Retina (tissue), 1 donor: ENCODE data around the gene ZNF419.
A peak's percentile ranks its signal among the peaks of the same experiment; 100 is the strongest.
"Not testable (repeated sequence)": the region's sequence is repeated elsewhere in the genome, so short reads cannot be mapped to it uniquely, and the experiment has no call there.

Experiments used
- DNase-seq: peaks from one replicate; pipeline ENCODE4 v3.0.0-alpha.2; 2016

The ZNF419 gene

GRCh38 chr19:57487477-57488298 is at the start of gene ZNF419:
Gene ZNF419 (plus strand): TSS chr19:57487750. CDS start chr19:57487951, 201 bp downstream.
- DNase-seq, result peak; percentile 93

GRCh38 chr19:57437931-57438330 is 49.6 kb upstream of the ZNF419 start:
- DNase-seq, result no peak

- DNase-seq, result no peak
Observed at GRCh38 chr19:57438925-57439324, 48.6 kb upstream of the ZNF419 start.

GRCh38 chr19:57441979-57442752 is 45.4 kb upstream of the ZNF419 start:
- no peak for DNase-seq

GRCh38 chr19:57443121-57443696 is 44.3 kb upstream of the ZNF419 start:
- no peak for DNase-seq

- DNase-seq, result no peak
Observed at GRCh38 chr19:57452307-57452706, 35.2 kb upstream of the ZNF419 start.

GRCh38 chr19:57465680-57466381 is 21.7 kb upstream of the ZNF419 start:
- DNase-seq, result no peak

DNA sequence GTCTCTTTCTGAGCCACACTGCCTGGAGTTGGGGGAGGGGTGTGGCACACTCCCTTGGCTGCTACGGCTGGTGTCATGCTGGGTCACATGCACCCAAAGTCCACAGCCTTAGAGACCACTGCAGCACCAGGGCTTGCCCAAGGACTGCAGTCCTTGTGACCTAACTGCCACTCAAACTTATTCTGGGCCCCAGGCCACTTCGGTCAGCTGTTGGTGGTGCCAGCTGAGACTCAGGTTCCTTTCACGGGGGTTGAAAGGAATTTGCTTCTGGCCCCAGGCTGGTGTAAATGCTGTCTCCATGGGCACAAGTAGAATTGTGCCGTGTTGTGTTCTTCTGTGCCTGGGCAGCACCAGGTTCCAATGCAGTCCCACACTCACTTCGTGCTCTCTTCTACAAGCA is 21.1 kb upstream of the ZNF419 start:
- DNase-seq, result no peak

- no peak for DNase-seq
Observed at GRCh38 chr19:57473646-57474045, 13.9 kb upstream of the ZNF419 start.

DNA sequence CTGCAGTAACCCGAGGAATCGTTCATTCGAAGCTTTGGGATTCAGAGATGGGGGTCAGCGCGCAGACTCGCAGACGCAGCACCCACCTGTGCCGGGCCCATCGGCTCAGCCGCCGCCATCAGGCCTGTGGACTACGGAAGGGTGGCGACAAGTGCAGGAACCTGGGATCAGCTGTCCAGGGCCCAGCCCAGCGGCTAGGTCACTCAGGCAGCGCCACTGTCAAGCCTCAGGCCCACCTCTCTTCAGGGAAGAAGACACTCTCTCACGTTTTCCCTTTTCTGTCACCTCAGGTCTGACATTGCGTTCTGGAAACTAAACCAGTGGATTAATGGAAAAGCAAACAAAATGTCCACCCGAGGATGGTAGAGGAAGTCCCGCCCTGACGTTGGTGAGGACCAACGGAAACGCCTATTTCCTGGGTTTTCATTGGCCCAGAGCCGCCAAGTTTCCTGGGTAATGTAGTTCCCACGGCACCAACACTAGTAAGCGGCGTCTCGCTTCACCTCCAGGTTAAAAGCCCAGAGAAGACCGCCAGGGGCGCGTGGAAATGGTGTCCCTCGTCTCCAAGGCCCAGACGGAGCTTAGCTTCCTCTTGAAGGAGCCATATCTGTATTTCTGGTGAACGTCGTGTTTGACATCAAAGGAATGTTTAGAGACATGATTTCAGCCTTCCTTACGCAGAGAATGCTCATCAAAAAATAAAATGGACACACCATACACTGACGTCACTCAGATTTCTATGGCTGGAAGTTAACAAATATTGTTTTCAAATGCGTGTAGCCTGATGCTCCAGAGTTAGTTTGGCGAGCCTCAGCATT is 10.2 kb upstream of the ZNF419 start, which contains the start of gene ZNF772:
TSS of gene ZNF772 (minus strand) at position 376 of the 818 bp plus-strand sequence. CDS start at position 119, 257 bp downstream.
- DNase-seq, result peak; percentile 95

GRCh38 chr19:57488299-57488644 is 722 bp downstream of the ZNF419 start:
- not testable (repeated sequence) for DNase-seq

- DNase-seq, result not testable (repeated sequence)
Observed at GRCh38 chr19:57499332-57499679, 11.8 kb downstream of the ZNF419 start.

- DNase-seq, result peak; percentile 94
Observed at GRCh38 chr19:57499680-57500395, 12.3 kb downstream of the ZNF419 start, which contains the start of gene ZNF773. Gene ZNF773 (plus strand): TSS chr19:57499938. CDS start chr19:57500081, 143 bp downstream.

DNA sequence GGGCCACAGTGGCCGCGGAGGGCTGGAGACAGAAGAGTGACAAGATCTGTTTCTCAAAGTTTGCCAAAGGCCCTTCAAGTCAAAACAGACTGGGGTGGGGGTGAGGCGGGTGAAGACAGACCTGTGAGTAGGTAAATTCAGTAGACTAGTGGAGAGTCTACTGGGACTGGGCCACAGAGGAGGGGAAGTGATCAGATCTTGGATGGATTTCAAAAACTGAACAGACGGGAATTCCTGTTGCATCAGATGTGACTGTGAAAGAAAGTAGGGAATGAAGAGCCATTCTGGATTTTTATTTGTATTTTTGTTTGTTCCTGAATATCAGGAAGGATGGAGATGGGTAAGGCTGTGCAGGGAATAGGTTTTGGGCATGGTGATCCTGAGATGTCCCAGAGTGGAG is 12.8 kb downstream of the ZNF419 start:
- DNase-seq, result not testable (repeated sequence)

- DNase-seq, result no peak
Observed at GRCh38 chr19:57506163-57506562, 18.6 kb downstream of the ZNF419 start.

DNA sequence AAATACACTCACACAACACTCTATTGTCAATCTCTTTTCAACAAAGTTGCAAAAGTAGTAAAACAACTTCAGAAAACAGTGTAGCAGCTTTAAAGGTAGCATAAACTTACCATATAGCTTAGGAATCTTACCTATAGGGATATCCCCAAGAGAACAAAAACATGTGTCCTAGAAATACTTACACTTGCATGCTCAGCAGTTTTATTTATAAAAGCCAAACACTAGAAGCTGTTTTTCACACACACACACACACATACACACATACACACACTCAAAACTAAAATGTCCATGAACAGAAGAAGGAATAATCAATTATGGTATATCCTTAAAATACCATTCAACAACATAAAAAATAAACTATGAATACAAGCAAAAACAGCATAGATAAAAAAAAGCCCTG is 23.9 kb downstream of the ZNF419 start:
- DNase-seq, result no peak

- DNase-seq, result peak; percentile 15
Observed at GRCh38 chr19:57512845-57513244, 25.3 kb downstream of the ZNF419 start.

- no peak for DNase-seq
Observed at GRCh38 chr19:57515255-57515654, 27.7 kb downstream of the ZNF419 start.

DNA sequence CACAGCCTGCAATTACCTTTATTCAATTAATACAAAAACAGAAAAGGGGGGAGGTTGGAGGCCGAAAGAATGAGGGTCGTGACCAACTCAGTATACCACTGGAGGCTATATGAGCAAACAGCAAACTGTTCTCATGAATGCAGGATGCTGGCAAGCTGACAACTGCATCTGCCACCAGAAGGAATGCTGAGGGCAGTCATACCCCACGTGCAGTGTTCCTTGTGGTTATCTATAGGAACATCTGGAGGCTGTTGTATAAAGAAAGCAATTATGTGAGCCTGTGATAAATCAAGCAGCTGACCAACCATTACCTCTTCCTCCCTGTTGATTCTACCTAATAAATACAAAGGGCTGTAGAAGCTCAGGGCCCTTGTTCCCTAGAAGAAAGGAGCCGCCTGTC is 30.5 kb downstream of the ZNF419 start:
- DNase-seq, result not testable (repeated sequence)

GRCh38 chr19:57527136-57527881 is 39.8 kb downstream of the ZNF419 start, which contains the start of gene ZNF549:
Gene ZNF549 (plus strand): TSS chr19:57527356. CDS start chr19:57527574, 218 bp downstream.
- peak; percentile 92 for DNase-seq
